Fibroblast of gingiva (primary cell): ENCODE data around the gene DHDDS.
"Not testable (repeated sequence)": the region's sequence is repeated elsewhere in the genome, so short reads cannot be mapped to it uniquely, and the experiment has no call there.

Source experiments
- DNase-seq: peaks from one replicate; pipeline ENCODE4 v3.0.0-alpha.2; 2011; ENCODE audit warnings: low read depth

The DHDDS gene

GRCh38 chr1:26475989-26476388 is 43.9 kb downstream of the DHDDS start:
- DNase-seq: no peak

GRCh38 chr1:26476958-26477357 is 44.8 kb downstream of the DHDDS start:
- DNase-seq: no peak

DNA sequence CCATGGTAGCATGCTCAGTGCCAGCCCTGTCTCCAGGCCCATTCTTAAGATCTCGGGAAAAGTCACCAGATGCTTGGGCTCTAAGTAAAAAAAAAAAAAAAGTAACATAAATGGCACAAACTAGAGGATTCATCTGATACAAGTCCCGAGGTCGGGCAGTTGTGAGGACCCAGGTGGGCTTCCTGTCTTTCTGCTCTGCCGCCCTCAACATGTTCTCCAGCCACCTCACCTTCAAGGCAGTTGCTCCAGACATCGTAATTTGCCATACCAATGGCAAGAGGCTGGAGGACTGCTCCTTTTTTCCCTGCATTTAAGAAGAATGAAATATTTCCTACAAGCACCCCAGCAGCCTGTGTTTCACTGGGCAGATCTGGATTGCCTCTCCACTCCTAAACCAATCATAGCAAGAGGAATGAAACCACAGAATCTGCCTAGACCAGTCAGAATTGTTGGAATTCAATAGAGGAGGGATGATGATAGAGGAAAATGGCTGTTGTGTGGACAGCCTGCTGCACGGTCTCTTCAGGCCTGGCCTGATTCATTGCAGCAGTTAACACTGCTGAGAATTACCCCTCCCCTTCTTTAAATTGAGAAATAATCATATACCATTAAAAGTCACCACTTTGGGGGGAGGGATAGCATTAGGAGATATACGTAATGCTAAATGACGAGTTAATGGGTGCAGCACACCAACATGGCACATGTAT is 45.5 kb downstream of the DHDDS start:
- no peak for DNase-seq

DNA sequence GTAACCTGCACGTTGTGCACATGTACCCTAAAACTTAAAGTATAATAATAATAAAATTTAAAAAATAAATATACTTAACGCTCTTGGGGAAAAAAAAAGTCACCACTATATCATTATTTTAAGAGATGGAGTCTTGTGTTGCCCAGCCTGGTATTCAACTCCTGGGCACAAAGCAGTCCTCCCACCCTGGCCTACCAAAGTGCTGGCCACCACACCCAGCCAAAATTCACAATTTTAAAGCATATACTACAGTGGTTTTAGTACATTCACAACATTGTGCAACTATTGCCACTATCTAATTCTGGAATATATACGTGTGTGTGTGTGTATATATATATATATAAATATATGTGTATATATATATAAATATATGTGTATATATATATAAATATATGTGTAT is 46.0 kb downstream of the DHDDS start:
- no peak for DNase-seq

GRCh38 chr1:26478988-26479387 is 46.9 kb downstream of the DHDDS start:
- DNase-seq: no peak

DNA sequence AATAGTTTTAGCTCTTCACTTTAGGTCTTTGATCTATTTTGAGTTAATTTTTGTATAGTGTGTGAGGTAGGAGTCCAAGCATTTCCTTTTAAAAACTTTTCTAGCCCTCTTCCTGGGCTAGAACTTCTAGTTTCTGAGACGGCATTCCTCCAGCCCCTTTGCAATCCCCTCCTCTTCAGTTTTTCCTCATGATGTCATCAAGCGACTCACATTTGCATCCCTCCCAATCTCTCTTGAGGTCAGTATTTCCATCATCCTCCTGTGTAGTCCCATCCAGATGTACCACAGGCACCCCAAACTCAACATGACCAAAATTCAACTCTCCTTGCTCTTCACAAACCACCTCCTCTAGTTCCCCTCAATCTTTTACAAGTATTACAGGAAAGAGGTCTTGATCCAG is 50.8 kb downstream of the DHDDS start:
- no peak for DNase-seq

- peak; percentile 40 for DNase-seq
Measured at GRCh38 chr1:26483980-26484379, 51.9 kb downstream of the DHDDS start.

DNA sequence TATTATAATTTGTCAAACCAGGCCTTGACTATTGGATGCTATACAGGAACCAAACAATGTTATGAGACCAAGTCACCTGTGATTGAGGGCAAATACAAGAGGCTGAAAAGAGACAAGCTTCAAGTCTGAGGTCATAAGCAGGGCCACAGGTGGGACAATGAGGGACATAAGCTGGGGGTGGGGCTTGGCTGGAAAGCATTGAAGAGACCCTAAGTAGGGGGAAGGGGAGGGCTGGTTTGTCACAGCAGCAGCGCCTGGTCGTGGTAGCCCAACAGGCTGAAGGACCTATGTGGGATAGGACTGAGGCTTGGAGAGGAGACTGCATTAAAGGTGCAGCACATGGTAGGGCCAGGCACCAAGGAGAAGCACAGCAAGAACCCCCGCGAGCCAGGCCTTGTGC is 58.0 kb downstream of the DHDDS start:
- DNase-seq: no peak

DNA sequence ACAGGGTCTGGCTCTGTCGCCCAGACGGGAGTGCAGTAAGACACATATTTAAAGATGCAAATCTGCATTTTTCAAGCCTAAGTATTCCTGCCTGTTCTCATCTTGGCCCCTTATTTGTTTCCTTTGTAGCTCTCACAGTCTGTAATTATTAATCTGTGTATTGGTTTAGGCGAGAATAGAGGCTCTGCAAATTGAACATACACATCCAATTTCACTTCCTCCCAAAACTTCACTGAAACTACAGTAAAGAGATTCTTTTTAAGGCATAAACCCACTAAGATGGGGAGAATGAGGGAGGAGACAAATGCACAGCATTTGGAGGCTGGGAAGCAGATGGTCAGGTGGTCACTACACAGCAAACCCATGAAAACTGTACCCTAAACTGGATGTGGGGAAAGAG is 61.1 kb downstream of the DHDDS start:
- DNase-seq: no peak

GRCh38 chr1:26493938-26494337 is 61.8 kb downstream of the DHDDS start:
- DNase-seq: no peak

DNA sequence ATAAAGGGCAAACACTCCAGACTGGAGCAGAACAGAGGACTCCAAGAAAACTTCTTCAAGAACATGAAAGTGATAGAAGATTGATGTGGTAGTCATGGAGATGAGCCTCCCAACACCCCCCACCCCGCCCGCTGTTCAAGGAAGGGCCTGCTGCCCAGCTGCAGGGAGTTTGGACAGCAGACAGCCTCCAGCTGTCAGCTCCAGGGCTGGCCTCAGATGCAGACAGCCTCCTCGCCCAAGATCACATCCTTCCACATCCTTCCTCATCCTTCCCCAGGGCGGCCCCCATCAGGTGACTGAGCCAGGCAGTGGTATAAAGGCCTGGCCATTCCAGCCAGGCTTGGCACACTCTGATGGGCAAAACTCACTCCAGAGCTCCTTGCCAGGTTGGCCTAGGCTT is 64.7 kb downstream of the DHDDS start:
- DNase-seq: no peak

GRCh38 chr1:26498894-26499293 is 66.8 kb downstream of the DHDDS start:
- no peak for DNase-seq

DNA sequence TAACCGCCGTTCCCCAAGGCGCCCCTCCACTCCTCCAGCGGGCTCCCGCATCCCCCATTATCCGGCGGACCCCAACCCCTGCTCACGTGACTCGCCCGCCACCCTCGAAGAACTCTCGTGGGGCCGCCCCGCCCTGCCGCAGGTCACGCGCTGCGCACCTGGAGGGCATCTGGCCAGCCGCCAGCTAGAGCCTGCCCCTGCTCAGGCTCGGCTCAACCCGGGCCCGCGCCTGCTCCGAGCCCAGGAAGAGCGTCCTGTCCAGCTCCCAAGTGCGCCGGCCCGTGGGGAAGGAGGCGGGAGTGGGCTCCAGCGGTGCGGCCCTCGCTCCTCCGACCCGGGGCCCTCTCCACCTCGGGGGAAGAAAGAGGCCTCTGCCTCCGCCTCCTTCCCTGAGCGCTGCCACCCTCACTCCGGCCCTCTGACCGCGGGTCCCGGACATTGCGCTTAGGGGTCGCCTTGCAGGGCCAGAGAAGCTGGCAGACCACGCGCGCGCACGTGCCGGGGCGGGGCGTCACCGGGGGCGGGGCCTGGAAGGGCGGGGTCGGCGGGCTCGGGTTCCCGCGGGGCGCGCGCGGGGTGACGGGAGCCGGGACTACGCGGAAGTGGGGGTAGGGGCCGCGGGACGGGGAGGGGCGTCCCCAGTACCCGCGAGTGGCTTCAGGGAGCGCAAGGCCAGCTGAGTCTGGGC is 68.5 kb downstream of the DHDDS start:
- peak; percentile 82 for DNase-seq

DNA sequence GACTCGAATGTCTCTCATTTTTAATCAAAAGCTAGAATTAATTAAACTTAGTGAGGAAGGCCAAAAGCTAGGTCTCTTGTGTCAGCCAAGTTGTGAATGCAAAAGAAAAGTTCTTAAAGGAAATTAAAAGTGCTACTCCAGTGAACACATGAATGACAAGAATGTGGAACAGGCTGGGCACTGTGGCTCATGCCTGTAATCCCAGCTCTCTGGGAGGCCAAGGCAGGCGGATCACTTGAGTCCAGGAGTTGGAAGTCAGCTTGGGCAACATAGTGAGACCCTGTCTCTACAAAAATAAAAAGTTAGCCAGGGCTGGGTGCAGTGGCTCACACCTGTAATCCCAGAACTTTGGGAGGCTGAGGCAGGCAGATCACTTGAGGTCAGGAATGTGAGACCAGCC is 78.6 kb downstream of the DHDDS start:
- not testable (repeated sequence) for DNase-seq

DNA sequence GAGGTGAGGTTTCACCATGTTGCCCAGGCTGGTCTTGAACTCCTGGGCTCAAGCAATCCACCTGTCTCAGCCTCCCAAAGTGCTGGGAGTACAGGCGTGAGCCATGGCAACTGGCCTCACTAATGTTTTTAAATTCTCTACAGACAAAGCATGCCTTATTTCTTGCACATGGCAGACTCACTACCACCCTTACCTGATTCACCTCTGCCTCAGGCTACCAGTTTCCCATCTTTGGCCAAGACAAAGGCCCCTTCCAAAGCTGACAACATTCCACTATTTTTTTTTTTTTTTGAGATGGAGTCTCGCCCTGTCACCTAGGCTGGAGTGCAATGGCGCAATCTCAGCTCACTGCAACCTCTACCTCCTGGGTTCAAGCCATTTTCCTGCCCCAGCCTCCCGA is 83.7 kb downstream of the DHDDS start:
- DNase-seq: not testable (repeated sequence)

DNA sequence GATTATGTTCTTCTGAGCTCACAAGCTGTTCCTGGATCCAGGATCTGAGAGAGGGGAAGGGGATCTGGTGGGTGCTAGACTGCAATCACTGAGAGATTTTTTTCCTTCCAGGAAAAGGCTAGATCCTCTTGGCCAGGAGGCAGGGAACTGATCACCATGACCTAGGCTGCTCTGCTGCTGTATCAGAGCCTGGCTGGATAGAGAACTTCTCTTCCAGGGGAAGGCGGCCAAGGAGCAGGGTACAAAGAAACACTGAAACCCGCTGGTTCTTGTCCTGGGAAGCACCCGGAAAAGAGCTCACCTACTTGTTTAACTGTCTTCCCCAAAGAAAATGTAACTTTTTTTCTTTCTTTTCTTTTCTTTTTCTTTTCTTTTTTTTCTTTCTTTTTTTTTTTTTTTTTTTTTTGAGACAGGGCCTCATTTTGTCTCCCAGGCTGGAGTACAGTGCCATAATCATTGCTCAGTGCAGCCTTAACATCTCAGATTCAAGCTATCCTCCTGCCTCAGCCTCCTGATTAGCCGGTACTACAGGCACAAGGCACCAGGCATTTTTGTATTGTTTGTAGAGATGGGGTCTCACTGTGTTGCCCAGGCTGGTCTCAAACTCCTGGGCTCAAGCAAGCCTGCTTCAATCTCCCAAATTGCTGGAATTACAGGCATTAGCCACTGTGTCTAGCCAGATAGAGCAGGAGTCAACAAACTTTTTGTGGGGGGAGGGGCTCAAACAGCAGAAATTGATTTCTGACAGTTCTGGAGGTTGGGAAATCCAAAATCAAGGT is 85.1 kb downstream of the DHDDS start:
- no peak for DNase-seq

GRCh38 chr1:26517766-26518049 is 85.6 kb downstream of the DHDDS start:
- no peak for DNase-seq

- no peak for DNase-seq
Measured at GRCh38 chr1:26518355-26518754, 86.2 kb downstream of the DHDDS start.

GRCh38 chr1:26520339-26520738 is 88.2 kb downstream of the DHDDS start:
- DNase-seq: no peak
